ENCODE data around the gene PWWP2B.

GRCh38 chr10:132410779-132411532, 14.0 kb downstream of the PWWP2B start:
- TF ChIP-seq BHLHE40 (IDR thresholded peaks at IDR 0.05; ENCODE audit: borderline replicate concordance), result no peak
- TF ChIP-seq FOXM1 (IDR thresholded peaks at IDR 0.05; ENCODE audit: borderline replicate concordance), result no peak
- no peak for TF ChIP-seq PKNOX1 (IDR thresholded peaks at IDR 0.05)
- TF ChIP-seq SP1 (IDR thresholded peaks at IDR 0.05), result no peak
- TF ChIP-seq FOXK2 (IDR thresholded peaks at IDR 0.05), result no peak
- TF ChIP-seq ELF4 (IDR thresholded peaks at IDR 0.05), result no peak
- TF ChIP-seq NFRKB (IDR thresholded peaks at IDR 0.05), result no peak
- TF ChIP-seq LEF1 (IDR thresholded peaks at IDR 0.05; ENCODE audit: borderline replicate concordance), result no peak
- no peak for TF ChIP-seq HDGF (IDR thresholded peaks at IDR 0.05; ENCODE audit: borderline replicate concordance)
- TF ChIP-seq L3MBTL2 (conservative IDR thresholded peaks at IDR 0.05), result no peak

Data from HEK293T (cell line).